HG03565 (cell line): ENCODE data around the gene INSRR.

Experiments used
- ATAC-seq: cut with Tn5 transposase; IDR thresholded peaks from one replicate; pipeline ENCODE4 v1.9.1; 2021; ENCODE audit warnings: mild to moderate bottlenecking, moderate library complexity; ENCODE audit not compliant: unreplicated experiment

The INSRR gene

GRCh38 chr1:156875341-156875615 lies 16.4 kb upstream of the INSRR start:
- no peak for ATAC-seq

GRCh38 chr1:156874572-156875340 lies 15.8 kb upstream of the INSRR start:
- no peak for ATAC-seq

- no peak for ATAC-seq
These were observed 15.2 kb upstream of the INSRR start for GRCh38 chr1:156874142-156874541.

DNA sequence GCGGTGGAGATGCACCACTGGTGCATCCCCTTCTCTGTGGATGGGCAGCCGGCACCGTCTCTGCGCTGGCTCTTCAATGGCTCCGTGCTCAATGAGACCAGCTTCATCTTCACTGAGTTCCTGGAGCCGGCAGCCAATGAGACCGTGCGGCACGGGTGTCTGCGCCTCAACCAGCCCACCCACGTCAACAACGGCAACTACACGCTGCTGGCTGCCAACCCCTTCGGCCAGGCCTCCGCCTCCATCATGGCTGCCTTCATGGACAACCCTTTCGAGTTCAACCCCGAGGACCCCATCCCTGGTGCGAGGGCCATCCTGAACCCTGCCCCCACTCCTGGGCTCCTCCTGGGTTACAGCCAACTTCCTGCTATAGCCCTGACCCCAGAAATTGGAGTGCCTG lies 14.7 kb upstream of the INSRR start:
- no peak for ATAC-seq

GRCh38 chr1:156869455-156869854 lies 10.5 kb upstream of the INSRR start:
- no peak for ATAC-seq

GRCh38 chr1:156868341-156868740 lies 9.4 kb upstream of the INSRR start:
- no peak for ATAC-seq

GRCh38 chr1:156866249-156866909 lies 7.5 kb upstream of the INSRR start:
- no peak for ATAC-seq

GRCh38 chr1:156865865-156866248 lies 6.9 kb upstream of the INSRR start:
- no peak for ATAC-seq

DNA sequence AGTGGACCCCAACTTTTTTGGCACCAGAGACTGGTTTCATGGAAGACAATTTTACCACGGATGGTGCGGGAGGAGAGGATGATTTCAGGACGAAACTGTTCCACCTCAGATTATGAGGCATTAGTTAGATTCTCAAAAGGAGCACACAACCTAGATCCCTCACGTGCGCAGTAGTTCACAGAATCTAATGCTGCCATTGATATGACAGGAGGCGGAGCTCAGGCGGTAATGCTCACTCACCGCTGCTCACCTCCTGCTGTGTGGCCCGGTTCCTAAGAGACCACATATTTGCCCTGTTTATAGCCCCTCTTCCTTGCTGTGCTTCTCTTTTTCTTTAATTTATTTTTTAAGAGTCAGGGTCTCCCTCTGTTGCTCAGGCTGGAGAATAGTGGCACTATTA lies 6.3 kb upstream of the INSRR start:
- no peak for ATAC-seq

DNA sequence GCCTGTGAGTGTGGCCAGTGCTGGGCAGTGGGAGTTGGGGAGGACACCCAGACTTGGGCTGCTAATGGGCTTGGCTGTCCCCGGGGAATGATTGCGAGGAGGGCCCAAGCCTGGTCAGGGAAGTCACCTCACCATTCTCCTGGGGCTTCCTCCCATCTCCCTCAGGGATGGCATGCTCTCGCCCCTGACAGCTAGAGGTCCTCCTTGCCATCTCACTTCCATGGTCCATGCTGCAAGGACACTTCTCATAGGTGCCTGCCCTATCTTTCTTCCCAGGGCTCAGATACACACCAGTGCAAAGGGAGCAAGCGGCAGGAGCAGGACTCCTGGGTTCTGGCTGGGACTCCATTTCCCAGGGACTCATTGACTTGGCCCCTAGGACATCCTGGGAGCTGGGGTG lies 5.9 kb upstream of the INSRR start:
- no peak for ATAC-seq

DNA sequence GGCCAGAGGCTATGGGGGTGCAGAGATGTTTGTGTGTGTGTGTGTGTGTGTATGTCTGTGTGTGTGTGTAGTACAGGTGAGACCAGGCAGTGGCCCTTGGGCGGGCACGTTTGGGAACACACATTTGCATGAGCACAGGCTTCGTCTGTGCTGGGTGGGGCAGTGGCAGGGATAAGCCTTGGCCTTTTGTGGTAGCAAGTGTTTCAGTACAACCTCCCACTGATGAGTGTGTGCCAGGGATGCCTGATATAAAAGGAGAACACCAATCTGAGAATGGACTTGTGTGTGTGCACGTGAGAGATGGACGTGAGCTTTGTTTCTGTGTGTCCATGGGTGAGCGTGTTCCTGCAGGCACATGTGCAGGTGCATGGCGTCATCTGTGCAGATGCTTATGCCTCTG lies 4.7 kb upstream of the INSRR start:
- no peak for ATAC-seq

- no peak for ATAC-seq
These were observed 4.2 kb upstream of the INSRR start for GRCh38 chr1:156862997-156863599.

DNA sequence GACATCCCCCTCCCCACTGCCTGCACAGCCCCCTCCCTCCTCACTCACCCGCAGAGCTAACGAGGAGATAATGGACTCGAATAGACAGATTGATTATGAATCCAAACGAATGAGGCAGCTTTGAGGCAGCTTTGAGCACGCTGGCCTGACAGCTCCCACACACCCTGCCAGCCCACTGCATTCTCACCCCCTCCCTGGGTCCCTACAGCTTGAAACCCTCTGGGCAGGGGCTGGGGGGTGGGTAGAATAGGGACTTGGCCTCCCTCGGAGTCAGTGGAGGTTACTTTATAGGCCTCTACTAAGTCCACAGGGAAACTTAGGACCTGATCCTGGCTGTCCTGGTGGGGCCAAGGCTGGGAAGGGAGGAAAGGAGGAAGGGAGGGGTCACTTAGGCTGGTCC lies 3.7 kb upstream of the INSRR start:
- ATAC-seq: no peak

DNA sequence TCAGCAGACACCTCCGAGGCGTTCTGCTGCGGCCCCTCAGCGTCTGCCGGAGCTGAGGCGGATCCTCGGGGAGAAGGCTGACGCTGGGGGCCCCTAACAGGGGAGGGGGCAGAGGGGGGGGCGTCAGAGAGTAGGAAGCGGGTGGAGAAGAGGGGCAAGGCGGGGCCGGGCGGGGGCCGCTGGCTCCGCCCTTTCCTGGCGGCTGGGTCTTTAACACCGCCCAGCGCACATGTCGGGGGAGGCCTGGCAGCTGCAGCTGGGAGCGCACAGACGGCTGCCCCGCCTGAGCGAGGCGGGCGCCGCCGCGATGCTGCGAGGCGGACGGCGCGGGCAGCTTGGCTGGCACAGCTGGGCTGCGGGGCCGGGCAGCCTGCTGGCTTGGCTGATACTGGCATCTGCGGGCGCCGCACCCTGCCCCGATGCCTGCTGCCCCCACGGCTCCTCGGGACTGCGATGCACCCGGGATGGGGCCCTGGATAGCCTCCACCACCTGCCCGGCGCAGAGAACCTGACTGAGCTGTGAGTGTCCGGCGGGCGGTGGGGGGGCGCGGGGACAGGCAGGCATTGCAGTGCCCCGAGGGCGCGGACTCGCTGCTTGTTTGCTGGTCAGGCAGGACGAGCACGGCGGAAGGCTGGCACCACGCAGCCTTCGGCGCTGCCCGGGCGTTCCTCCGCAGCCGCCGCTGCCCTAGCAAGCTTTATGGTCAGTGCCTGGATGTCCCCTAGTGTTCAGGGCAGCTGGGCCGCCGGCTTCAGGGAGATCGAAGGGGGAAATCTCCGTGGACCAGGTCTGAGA lies 1.9 kb upstream of the INSRR start, which contains the start of gene NTRK1:
TSS of gene NTRK1 (plus strand) at position 238 of the 796 bp plus-strand sequence. CDS start at position 308, 70 bp downstream.
- no peak for ATAC-seq

DNA sequence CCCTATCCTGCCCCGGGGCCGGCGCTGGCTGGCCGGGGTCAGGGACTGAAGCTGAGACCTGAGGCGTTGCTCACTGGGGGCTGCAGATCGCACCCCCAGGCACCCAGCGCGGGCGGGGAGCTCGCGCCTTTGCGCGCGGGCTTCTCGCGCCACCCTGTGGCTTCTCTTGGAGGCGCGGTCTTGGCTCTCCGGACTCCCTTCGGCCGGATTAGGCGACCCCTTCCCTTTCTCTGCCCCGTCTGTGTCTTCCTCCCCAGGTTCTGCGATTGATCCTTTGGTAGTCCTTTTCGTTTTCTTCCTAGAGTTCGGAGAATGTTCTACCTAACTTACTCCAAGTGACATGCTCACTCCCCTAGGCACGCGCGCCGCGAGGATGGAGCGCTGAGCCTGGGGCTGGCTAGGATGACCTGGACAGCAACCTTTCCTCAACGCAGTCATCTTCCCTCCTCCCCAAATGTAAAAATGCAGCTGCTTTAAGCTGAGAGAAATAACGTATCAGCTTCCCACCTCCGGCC lies 1.3 kb upstream of the INSRR start:
- no peak for ATAC-seq

GRCh38 chr1:156859523-156860112 lies 701 bp upstream of the INSRR start:
- ATAC-seq: no peak

DNA sequence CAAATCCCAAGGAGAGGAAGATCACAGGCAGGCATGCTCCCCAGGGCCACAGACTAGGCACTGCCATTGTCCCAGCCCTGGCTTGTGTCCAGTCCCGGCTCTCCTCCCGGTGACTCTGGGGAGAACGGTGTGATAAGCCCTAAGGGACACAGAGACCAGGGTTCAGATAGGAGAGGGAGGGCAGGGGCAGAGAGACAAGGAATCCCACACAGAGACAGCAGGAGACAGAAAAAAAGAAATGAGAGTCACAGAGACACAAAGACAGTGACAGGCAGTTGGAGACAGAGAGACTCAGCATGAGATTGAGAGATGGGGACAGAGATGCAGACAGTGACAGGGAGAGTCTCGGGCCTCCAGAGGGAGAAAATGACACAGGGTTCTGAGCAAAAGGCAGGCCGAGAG lies 361 bp downstream of the INSRR start:
- no peak for ATAC-seq

DNA sequence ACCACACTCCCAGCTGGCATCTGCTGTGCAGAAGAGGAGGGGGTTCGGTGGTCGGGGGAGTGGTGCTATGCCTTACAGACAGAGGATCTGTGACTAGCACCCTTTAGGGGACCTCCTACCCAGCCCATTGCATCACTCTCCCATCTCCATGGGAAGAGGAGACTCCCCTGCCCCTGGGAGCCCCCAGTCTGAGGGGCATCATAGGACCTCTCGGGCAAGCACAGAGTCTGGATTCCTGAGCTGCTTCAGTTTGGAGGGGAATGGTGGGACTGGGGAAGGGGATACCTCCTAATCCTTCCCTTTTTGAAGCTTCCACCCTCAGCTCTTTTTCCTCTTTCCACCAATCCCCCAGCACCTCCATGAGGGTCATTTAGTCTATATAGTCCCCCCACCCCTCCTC lies 1.4 kb downstream of the INSRR start:
- no peak for ATAC-seq

GRCh38 chr1:156856282-156856785 lies 2.6 kb downstream of the INSRR start:
- no peak for ATAC-seq

DNA sequence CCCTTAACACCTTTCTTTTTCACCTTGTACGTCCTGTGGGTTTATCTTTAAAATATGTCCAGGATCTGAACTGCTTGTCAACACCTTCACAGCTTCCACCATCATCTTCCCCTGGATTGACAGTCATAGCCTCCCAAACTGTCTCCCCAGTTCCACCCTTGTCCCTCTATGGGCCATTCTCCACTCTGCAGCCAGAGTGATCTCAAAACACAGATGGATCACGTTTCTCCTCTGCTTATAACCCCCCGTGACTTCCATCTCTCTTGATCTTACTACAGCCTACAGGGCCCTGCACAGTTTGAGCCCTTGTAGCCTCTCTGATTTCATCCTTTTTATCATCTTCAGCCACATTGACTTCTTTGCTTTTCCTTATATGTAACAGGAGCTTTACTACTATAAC lies 4.3 kb downstream of the INSRR start:
- ATAC-seq: no peak

GRCh38 chr1:156853761-156854160 lies 5.2 kb downstream of the INSRR start:
- no peak for ATAC-seq
